Measurements from ENCODE around the gene LENG8.

LENG8 gene

DNA sequence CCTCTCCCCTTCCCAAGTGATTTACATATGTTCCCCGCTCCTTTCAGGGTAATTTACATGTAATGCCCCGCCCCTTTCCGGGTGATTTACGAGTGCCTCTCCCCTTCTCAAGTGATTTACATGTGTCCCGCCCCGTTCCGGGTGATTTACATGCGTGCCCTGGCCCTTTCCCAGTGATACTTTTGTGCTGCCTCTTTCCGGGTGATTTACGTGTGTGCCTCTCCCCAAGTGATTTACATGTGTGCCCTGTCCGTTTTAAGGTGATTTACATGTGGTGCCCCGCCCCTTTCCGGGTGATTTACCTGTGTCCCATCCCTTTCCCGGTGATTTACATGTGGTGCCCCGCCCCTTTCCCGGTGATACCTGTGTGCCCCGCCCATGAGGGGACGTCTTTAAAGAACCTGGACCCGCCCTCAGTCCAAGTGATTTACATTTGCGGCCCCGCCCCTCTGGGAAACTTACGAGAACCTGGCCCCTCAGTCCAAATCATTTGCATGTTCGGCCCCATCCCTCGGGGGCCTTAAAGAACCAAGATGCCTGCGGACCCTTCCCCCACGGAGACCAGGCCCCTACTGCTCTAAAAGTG, 15.1 kb downstream of the LENG8 start:
- TF ChIP-seq YY1 (IDR thresholded peaks at IDR 0.05; ENCODE audit: low read depth) (no peak), FOXM1 (IDR thresholded peaks at IDR 0.05; ENCODE audit: borderline replicate concordance, low read depth) (no peak)

DNA sequence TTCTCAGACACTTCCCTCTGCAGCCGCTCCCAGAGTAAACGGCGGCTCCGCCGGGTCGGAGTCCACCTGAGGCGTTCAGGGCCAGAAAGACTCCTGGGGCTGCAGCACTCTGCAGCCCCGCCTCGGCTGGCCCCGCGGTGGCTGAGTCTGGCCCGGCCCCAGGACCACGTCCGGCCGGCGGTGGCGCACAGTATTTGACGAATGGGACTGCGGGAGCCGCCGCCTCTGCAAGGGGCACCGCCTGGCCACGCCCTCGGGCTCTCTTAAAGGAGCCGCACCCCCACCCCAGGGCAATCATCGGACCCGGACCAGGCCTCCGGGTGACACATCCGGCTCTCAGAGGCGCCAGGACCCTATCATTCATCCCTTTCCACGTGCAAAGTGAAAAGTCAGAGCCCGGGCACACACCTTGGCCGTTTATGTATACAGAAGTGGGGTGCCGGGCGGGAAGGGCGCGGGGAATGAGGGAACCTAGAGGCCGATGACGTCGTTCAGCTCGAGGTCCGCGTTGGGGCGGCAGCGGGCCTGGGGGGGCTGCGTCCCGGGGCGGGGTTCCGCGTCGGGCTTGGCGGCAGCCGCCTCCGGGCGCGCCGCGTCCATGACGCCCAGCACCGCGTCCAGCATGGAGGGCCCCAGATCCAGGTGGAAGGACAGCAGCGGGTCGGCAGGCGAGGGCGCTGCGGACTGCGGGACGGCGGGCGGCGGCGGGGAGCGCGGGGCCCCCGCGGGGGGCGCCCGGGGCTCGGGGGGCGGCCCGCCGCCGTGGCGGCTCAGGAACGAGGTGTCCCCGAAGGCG, 15.8 kb downstream of the LENG8 start:
- TF ChIP-seq, protein P1, sequence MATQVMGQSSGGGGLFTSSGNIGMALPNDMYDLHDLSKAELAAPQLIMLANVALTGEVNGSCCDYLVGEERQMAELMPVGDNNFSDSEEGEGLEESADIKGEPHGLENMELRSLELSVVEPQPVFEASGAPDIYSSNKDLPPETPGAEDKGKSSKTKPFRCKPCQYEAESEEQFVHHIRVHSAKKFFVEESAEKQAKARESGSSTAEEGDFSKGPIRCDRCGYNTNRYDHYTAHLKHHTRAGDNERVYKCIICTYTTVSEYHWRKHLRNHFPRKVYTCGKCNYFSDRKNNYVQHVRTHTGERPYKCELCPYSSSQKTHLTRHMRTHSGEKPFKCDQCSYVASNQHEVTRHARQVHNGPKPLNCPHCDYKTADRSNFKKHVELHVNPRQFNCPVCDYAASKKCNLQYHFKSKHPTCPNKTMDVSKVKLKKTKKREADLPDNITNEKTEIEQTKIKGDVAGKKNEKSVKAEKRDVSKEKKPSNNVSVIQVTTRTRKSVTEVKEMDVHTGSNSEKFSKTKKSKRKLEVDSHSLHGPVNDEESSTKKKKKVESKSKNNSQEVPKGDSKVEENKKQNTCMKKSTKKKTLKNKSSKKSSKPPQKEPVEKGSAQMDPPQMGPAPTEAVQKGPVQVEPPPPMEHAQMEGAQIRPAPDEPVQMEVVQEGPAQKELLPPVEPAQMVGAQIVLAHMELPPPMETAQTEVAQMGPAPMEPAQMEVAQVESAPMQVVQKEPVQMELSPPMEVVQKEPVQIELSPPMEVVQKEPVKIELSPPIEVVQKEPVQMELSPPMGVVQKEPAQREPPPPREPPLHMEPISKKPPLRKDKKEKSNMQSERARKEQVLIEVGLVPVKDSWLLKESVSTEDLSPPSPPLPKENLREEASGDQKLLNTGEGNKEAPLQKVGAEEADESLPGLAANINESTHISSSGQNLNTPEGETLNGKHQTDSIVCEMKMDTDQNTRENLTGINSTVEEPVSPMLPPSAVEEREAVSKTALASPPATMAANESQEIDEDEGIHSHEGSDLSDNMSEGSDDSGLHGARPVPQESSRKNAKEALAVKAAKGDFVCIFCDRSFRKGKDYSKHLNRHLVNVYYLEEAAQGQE (IDR thresholded peaks at IDR 0.05; ENCODE audit: low read depth): no peak
- peak; percentile 41; the same call in 1 of the 2 replicates for TF ChIP-seq TAF1 (IDR thresholded peaks at IDR 0.05; ENCODE audit: low read depth)
- TF ChIP-seq TCF12 (IDR thresholded peaks at IDR 0.05; ENCODE audit: low read depth): peak; percentile 44; the same call in 1 of the 2 replicates
- no peak for TF ChIP-seq YY1 (IDR thresholded peaks at IDR 0.05; ENCODE audit: low read depth)
- TF ChIP-seq EGR1 (IDR thresholded peaks at IDR 0.05): no peak
- peak; percentile 77 for TF ChIP-seq CREB1 (IDR thresholded peaks at IDR 0.05; ENCODE audit: low read depth)
- peak; percentile 55; the same call in 1 of the 2 replicates for TF ChIP-seq NFIC (IDR thresholded peaks at IDR 0.05)
- TF ChIP-seq, protein P2, sequence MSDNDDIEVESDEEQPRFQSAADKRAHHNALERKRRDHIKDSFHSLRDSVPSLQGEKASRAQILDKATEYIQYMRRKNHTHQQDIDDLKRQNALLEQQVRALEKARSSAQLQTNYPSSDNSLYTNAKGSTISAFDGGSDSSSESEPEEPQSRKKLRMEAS (IDR thresholded peaks at IDR 0.05): peak; percentile 96
- TF ChIP-seq RAD21 (IDR thresholded peaks at IDR 0.05; ENCODE audit: low read depth): no peak
- TF ChIP-seq TEAD4 (IDR thresholded peaks at IDR 0.05): no peak

DNA sequence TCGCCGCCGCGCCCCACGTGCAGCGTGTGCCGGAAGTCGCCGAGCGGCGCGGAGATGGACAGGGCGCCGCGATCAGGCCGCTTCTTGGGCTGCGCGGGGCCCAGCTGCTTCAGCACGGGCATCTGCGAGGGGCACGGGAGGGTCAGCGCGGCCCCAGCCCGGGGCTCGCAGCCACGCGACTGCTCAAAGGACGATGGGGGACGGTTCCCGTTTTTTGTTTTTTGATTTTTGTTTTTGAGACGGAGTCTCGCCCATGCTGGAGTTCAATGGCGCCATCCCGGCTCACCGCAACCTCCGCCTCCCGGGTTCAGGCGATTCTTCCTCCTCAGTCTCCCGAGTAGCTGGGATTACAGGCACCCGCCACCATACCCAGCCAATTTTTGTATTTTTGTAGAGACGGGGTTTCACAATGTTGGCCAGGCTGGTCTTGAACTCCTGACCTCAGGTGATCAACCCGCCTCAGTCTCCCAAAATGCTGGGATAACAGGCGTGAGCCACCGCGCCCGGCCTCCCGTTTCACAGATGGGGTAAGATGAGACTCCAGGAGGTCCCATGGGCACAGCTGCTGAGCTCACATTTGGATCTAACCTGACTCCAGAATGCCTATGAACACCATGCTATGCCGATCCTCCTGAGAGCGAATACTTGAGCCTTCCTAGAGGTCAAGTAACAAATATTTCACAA, 16.6 kb downstream of the LENG8 start:
- TF ChIP-seq NFIC (IDR thresholded peaks at IDR 0.05) (no peak), EP300 (IDR thresholded peaks at IDR 0.05; ENCODE audit: borderline replicate concordance) (no peak), EGR1 (IDR thresholded peaks at IDR 0.05) (no peak), ZBTB7A (IDR thresholded peaks at IDR 0.05; ENCODE audit: low read depth) (no peak), TAF1 (IDR thresholded peaks at IDR 0.05; ENCODE audit: low read depth) (no peak), YY1 (IDR thresholded peaks at IDR 0.05; ENCODE audit: low read depth) (no peak), RAD21 (IDR thresholded peaks at IDR 0.05; ENCODE audit: low read depth) (no peak), CREB1 (IDR thresholded peaks at IDR 0.05; ENCODE audit: low read depth) (no peak), TCF12 (IDR thresholded peaks at IDR 0.05; ENCODE audit: low read depth) (no peak), FOXM1 (IDR thresholded peaks at IDR 0.05; ENCODE audit: borderline replicate concordance, low read depth) (no peak), CEBPB (IDR thresholded peaks at IDR 0.05) (no peak), TEAD4 (IDR thresholded peaks at IDR 0.05) (no peak)
- TF ChIP-seq, protein P2 (IDR thresholded peaks at IDR 0.05): no peak
- TF ChIP-seq, protein P1 (IDR thresholded peaks at IDR 0.05; ENCODE audit: low read depth): no peak
- TF ChIP-seq, protein P3, sequence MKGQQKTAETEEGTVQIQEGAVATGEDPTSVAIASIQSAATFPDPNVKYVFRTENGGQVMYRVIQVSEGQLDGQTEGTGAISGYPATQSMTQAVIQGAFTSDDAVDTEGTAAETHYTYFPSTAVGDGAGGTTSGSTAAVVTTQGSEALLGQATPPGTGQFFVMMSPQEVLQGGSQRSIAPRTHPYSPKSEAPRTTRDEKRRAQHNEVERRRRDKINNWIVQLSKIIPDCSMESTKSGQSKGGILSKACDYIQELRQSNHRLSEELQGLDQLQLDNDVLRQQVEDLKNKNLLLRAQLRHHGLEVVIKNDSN (IDR thresholded peaks at IDR 0.05): no peak

DNA sequence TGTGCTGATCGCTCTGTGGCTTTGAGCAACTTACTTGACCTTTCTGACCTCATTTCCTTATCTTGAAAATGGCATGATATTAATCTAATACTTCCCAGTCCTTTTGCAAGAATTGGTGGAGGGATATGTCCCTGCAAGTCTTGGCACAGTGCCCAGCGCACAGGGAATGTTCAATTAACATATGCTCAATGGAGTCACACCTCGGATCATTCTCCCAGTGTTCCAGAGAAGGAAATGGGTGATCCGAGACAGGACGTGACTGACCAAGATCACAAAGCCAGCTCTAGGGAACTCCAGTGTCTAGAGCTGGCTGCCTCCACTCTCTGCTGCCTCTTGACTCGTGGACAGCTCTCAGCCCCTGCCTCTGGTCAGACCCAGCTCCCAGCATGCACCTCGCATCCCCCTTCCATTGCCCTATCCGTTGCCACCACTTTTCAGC, 20.5 kb downstream of the LENG8 start:
- TF ChIP-seq CEBPB (IDR thresholded peaks at IDR 0.05) (no peak), RAD21 (IDR thresholded peaks at IDR 0.05; ENCODE audit: low read depth) (no peak)

DNA sequence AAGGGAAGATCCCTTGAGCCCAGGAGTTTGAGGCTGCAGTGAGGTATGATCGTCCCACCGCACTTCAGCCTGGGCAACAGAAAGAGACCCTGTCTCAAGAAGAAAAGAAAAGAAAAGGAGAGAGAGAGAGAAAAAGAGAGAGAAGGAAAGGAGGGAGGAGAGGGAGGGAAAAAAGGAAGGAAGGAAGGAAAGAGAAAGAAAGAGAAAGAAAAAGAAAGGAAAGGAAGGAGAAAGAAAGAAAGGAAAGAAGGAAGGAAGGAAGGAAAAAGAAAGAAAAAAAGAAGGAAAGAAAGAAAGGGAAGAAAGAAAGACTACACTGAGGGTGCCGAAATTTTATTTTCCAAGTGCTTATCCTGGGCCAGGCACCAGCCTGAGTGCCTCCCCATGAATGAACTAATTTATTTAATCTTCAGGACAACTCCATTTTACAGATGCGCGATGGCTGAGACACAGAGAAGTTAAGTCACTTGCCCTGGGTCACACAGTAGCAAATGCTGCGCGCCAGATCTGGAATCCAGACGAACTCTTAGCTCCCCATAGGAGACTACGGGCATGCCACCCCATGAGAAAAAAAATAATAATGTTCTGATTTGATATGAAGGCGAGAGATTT, 21.4 kb downstream of the LENG8 start:
- TF ChIP-seq NFIC (IDR thresholded peaks at IDR 0.05): no peak
- TF ChIP-seq, protein P3 (IDR thresholded peaks at IDR 0.05): no peak
- no peak for TF ChIP-seq EGR1 (IDR thresholded peaks at IDR 0.05)
- TF ChIP-seq YY1 (IDR thresholded peaks at IDR 0.05; ENCODE audit: low read depth): no peak
- no peak for TF ChIP-seq FOXM1 (IDR thresholded peaks at IDR 0.05; ENCODE audit: borderline replicate concordance, low read depth)
- TF ChIP-seq EP300 (IDR thresholded peaks at IDR 0.05; ENCODE audit: borderline replicate concordance): no peak
- TF ChIP-seq ZBTB7A (IDR thresholded peaks at IDR 0.05; ENCODE audit: low read depth): no peak
- no peak for TF ChIP-seq CREB1 (IDR thresholded peaks at IDR 0.05; ENCODE audit: low read depth)
- TF ChIP-seq, protein P1 (IDR thresholded peaks at IDR 0.05; ENCODE audit: low read depth): no peak
- TF ChIP-seq RAD21 (IDR thresholded peaks at IDR 0.05; ENCODE audit: low read depth): no peak
- TF ChIP-seq CEBPB (IDR thresholded peaks at IDR 0.05): no peak
- no peak for TF ChIP-seq TAF1 (IDR thresholded peaks at IDR 0.05; ENCODE audit: low read depth)
- TF ChIP-seq, protein P2 (IDR thresholded peaks at IDR 0.05): no peak
- TF ChIP-seq TEAD4 (IDR thresholded peaks at IDR 0.05): no peak
- no peak for TF ChIP-seq TCF12 (IDR thresholded peaks at IDR 0.05; ENCODE audit: low read depth)
